Chondrocyte (in vitro differentiated cells): ENCODE data around the gene UPF1. TPM values are rescaled to one million over a fixed set of nuclear protein-coding genes. Genes with fewer than 3 reads are reported as not detected.

Source experiments
- DNase-seq: peaks from one replicate; pipeline ENCODE4 v3.0.0; 2021; ENCODE audit warnings: mixed read lengths, low spot score
- H3K27ac Mint-ChIP-seq: one replicate; pipeline ENCODE4 v1.8.0; 2021; ENCODE audit warnings: mild to moderate bottlenecking, moderate library complexity, mixed read lengths; ENCODE audit not compliant: unreplicated experiment
- H3K27me3 Mint-ChIP-seq: 2 replicates; pipeline ENCODE4 v1.8.0; 2021; ENCODE audit warnings: low read depth, mixed read lengths
- H3K36me3 Mint-ChIP-seq: 2 replicates; pipeline ENCODE4 v1.8.0; 2021; ENCODE audit warnings: low read depth, mixed read lengths
- H3K4me1 Mint-ChIP-seq: 2 replicates; pipeline ENCODE4 v1.8.0; 2021; ENCODE audit warnings: low read depth, mild to moderate bottlenecking, mixed read lengths
- H3K4me3 Mint-ChIP-seq: one replicate; pipeline ENCODE4 v1.8.0; 2021; ENCODE audit warnings: mild to moderate bottlenecking, moderate library complexity, mixed read lengths; ENCODE audit not compliant: unreplicated experiment
- H3K9me3 Mint-ChIP-seq: 2 replicates; pipeline ENCODE4 v1.8.0; 2021; ENCODE audit warnings: low read depth, mixed read lengths
- total RNA-seq: library from RNA; stranded (reverse); gene quantifications from 3 replicates; pipeline ENCODE4 v1.2.1, GENCODE V29; 2021
- TF ChIP-seq, protein P1 (sequence below): fragments of 200-600 bp; sonication (generic); IDR thresholded peaks from 2 replicates; pipeline ENCODE4 v1.5.0; 2021; ENCODE audit warnings: antibody characterized with exemption, mild to moderate bottlenecking, moderate library complexity

The UPF1 gene
- total RNA-seq, 1 donor from 2014 or later: 40.4 TPM

GRCh38 chr19:18833849-18834643 is 2.3 kb downstream of the UPF1 start:
- no peak for DNase-seq
- H3K4me1 Mint-ChIP-seq: peaks cover 47% of the 10 kb centered on the region
- H3K27ac Mint-ChIP-seq: peak overlapping the region; percentile 82

DNA sequence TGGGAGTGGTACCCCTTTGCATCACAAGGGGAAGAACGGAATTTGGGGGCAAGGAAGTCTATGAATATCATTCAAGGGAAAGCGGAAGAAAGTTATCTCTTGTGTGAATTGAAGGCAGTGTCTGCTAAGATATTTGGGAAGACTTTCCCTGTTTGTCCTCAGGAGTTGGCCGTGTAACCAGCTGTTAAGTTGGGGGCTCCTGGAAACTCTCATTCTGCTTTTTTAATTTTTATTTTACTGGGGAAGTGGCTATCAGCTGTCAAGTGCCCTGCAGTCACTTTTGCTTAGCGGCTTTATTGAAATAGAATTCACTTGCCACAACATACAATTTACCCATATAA is 2.9 kb downstream of the UPF1 start:
- no peak for DNase-seq
- no peaks in the 10 kb centered on the region for H3K9me3 Mint-ChIP-seq
- TF ChIP-seq, protein P1, sequence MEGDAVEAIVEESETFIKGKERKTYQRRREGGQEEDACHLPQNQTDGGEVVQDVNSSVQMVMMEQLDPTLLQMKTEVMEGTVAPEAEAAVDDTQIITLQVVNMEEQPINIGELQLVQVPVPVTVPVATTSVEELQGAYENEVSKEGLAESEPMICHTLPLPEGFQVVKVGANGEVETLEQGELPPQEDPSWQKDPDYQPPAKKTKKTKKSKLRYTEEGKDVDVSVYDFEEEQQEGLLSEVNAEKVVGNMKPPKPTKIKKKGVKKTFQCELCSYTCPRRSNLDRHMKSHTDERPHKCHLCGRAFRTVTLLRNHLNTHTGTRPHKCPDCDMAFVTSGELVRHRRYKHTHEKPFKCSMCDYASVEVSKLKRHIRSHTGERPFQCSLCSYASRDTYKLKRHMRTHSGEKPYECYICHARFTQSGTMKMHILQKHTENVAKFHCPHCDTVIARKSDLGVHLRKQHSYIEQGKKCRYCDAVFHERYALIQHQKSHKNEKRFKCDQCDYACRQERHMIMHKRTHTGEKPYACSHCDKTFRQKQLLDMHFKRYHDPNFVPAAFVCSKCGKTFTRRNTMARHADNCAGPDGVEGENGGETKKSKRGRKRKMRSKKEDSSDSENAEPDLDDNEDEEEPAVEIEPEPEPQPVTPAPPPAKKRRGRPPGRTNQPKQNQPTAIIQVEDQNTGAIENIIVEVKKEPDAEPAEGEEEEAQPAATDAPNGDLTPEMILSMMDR: no peak
- H3K27me3 Mint-ChIP-seq: no peaks in the 10 kb centered on the region
- peak overlapping the region; percentile 88 for H3K4me3 Mint-ChIP-seq
- H3K4me1 Mint-ChIP-seq: peaks cover 52% of the 10 kb centered on the region
- peaks cover 5% of the 10 kb centered on the region for H3K36me3 Mint-ChIP-seq
- peak overlapping the region; percentile 49 for H3K27ac Mint-ChIP-seq

More at GRCh38 chr19:18833849-18834643, 2.3 kb downstream of the UPF1 start:
- Mint-ChIP-seq H3K9me3 (no peaks in the 10 kb centered on the region), H3K27me3 (no peaks in the 10 kb centered on the region), H3K4me3 (peak overlapping the region; percentile 88), H3K36me3 (peaks cover 5% of the 10 kb centered on the region)
- TF ChIP-seq, protein P1: no peak

DNA sequence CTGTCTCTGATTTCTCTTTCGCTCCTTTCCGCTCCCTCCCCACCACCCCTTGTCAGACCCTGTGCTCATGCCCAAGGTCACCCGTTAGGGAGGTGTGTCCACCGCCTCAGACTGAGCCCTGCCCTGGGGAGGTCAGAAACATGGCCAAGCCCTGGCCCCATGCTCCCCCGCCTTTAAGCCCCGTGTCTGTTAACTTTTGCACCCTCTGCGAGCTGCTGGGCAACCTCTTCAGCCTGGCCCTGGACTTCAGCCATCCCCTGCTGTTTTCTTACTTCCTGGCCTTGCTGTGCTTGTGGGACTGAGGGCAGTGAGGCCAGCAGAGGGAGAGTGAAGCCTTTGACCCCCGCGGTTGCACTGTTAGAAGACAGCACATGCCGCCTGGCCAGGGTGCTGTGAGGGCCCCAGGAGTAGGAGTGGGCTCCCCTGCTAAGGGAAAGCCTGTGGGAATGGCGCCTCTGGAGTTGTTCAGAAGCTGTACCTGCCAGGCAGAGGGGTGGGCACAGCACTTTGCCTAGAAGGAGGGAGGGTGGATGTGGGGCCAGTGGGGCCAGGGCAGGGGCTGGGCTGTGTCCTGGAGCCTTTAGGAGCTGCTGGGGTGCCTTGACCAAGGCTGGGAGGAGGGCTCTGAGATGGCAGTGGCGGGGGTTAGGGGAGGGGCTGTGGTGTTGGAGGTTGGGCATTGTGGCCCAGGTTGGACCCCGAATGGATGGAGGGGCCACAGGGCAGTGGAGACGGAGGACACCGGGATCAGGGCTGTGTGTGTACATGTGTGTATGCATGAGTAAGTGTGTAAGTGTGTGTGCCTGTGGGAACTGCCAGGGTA is 7.9 kb downstream of the UPF1 start:
- TF ChIP-seq, protein P1: no peak
- Mint-ChIP-seq H3K27me3 (no peaks in the 10 kb centered on the region), H3K9me3 (no peaks in the 10 kb centered on the region), H3K27ac (peak overlapping the region; percentile 8), H3K36me3 (peaks cover 4% of the 10 kb centered on the region), H3K4me3 (no peak overlapping the region), H3K4me1 (peaks cover 68% of the 10 kb centered on the region)
- DNase-seq: no peak

GRCh38 chr19:18840288-18841267 is 8.8 kb downstream of the UPF1 start:
- no peaks in the 10 kb centered on the region for H3K27me3 Mint-ChIP-seq
- TF ChIP-seq, protein P1: no peak
- peaks cover 4% of the 10 kb centered on the region for H3K36me3 Mint-ChIP-seq
- peaks cover 67% of the 10 kb centered on the region for H3K4me1 Mint-ChIP-seq
- H3K4me3 Mint-ChIP-seq: no peak overlapping the region
- no peaks in the 10 kb centered on the region for H3K9me3 Mint-ChIP-seq
- no peak for DNase-seq
- H3K27ac Mint-ChIP-seq: no peak overlapping the region
